Activated CD4-positive, alpha-beta T cell treated with anti-CD3 and anti-CD28 coated beads, Interleukin-2, amount 50 U/mL, for 4 hours (primary cell): ENCODE results near the gene ZFP1.
"Not testable (repeated sequence)": the region's sequence is repeated elsewhere in the genome, so short reads cannot be mapped to it uniquely, and the experiment has no call there.

Source experiments
- DNase-seq, 2 experiments: peaks; one replicate each; pipeline ENCODE4 v3.0.0-alpha.2; 2020

The ZFP1 gene

DNA sequence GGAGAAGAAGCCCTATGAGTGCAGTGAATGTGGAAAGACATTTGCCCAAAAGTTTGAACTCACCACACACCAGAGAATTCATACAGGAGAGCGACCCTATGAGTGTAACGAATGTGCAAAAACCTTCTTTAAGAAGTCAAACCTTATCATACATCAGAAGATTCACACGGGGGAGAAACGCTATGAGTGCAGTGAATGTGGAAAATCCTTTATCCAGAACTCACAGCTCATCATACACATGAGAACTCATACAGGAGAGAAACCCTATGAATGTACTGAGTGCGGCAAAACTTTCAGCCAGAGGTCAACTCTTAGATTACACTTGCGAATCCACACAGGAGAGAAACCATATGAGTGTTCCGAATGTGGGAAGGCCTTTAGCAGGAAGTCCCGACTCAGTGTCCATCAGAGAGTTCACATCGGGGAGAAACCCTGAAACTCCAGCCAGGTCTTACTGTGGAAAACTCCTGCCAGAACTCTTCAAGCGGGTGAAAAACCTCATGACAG is 21.6 kb downstream of the ZFP1 start:
- no peak for DNase-seq

DNA sequence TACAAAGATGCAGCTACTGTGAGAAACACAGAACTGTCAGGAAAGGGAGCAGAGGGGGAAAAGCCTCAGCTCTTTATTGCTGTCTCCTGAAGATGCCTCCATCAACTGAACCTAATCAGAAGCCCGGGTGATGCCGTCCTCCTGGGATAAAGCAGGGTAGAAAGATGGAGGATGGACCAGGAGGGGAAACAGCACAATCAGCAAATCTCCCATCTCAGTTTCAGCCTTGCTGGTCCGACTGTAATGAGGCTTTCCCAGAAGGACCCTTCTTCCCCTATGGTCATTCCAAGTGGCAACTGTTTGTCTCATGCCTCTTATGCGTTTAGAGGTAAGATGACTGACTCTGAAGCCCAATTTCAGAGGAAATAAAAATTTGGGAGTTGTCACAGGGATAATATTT is 24.3 kb downstream of the ZFP1 start:
- no peak for DNase-seq

DNA sequence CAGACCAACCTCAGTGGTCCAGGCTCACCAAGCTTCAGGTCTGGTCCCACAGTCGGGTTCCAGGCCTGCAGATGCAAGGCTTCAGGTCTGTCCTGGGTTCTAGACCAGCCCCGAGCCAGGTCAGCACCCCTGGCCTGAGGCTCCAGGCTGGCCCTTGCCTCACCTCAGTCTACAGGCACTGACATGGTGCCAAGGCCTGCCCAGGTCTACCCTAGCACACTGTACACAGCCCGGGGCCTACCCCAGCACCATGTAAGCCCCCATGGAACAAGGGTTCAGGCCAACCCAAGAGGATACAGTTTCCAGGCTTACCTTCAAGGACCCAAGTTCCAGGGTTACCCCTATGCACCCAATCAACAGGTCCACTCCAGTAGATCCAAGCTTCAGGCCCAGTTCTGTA is 26.8 kb downstream of the ZFP1 start:
- no peak for DNase-seq

DNA sequence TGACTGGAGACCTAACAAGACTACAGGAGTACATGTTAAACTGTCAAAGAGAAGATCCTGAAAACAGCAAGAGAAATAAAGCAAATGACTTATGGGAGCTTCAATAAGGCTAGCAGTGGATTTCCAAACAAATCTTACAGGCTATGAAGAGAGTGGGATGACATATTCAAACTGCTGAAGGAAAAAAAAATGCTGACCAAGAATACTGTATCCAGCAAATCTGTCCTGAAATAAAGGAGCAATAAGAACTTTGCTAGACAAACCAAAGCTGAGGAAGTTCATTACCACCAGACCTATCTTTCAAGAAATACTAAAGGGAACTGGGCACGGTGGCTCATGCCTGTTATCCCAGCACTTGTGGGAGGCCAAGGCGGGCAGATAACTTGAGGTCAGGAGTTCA is 28.6 kb downstream of the ZFP1 start:
- DNase-seq: no peak

DNA sequence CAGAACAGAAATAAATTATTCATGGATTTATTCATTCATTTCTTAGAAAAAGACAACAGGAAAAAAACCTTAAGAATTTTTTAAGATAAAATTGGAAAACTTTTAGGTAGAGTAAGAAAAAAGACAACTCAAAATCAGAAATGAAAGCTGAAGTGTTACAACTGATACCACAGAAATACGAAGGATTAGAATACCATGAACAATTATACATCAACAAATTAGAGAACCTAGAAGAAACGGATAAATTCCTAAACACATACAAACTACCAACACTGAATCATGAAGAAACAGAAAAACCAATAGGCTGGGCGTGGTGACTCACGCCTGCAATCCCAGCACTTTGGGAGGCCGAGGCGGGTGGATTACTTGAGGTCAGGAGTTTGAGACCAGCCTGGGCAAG is 30.9 kb downstream of the ZFP1 start:
- no peak for DNase-seq

DNA sequence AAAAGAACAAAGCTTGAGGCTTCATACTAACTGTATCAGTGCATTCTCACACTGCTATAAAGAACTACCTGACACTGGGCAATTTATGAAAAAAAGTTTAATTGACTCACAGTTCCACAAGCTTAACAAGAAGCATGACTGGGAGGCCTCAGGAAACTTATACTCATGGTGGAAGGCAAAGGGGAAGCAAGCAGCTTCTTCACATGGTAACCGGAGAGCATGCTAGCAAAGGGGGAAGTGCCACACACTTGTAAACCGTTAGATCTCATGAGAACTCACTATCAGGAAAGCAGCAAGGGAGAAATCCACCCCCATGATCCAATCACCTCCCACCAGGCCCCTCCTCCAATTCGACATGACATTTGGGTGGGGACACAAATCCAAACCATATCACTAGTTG is 33.3 kb downstream of the ZFP1 start:
- DNase-seq: no peak

DNA sequence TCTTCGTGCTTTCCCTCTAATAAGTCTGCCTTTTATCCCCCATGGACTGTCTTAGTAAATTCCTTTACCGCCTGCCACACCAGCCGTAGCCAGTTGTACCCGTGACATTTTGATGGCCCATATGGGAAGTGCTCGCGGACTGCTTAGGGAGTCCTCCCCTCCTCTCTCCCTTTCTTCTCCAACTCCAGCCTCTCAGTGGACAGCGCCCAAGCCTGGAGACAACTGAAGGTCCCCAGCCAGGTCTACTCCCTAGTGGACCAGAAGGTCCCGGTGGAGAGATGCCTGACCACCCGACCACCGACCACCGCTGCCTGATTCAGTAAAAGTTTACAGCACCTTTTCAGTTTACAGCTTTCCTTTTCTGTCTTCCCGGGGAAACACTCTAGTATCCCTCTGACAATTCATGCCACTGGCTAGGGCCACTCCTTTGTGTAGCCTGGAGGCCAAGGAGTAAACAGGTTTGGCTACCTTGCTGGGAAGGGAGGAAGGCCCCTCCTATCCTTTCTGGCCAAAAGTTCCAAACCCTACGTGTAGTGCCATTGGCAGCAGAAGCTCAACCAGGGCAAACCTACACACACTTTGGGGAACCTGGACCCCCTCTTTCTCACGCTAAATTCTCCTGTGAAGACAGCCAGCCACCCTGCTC is 40.6 kb downstream of the ZFP1 start:
- DNase-seq: no peak

DNA sequence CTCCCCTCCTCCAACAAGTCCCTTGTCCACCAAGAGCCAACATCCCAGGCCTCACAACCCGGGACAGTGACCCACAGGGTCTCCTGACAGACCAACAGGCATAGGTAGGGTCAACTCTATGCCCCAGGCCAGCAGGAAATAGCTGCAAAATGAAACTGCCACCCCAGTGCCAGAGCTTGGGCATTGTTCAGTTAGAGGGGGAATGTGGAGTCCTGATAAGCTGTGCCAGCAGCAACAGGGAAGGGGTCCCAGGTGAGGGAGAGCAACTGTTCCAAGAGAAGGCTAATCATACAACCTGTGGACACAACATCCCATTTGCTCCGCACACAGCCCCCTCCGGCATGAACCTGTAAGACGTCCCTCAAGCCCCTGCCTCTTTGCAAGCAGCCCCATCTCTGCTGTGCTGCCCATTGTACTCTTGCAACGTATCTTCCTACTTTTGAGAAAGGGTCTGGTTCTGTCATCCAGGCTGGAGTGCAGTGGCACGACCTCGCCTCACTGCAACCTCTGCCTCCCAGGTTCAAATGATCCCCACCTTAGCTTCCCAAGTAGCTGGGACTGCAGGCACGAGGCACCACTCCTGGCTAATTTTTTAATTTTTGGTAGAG is 41.4 kb downstream of the ZFP1 start:
- DNase-seq: no peak

DNA sequence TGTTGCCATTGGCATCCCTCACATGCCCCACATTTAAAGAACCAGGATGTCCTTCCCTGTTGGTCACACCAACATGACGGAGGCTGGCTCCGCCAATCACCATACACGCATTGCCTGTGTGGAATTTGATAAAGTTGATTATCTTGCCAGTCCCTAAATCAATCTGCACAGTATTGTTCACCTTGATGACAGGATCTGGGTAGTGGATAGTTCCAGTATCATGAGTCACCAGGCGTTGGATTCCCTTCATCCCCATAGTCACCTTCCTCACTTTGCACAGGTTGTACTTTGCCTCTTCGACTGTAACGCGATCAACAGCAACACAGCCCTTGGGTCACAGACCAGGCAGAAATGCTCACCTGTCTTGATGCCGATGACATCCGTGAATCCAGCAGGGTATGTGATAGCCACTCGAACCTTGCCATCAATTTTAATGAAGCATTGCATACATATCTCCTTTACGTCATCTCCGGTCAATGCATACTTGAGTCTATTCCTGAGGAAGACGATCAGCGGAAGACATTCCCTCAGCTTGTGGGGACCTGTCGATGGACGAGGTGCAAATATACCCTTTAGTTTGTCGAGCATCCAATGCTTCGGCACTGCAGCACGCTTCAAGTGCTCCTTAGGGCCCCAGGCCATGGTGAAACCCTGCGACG is 44.4 kb downstream of the ZFP1 start:
- no peak for DNase-seq

DNA sequence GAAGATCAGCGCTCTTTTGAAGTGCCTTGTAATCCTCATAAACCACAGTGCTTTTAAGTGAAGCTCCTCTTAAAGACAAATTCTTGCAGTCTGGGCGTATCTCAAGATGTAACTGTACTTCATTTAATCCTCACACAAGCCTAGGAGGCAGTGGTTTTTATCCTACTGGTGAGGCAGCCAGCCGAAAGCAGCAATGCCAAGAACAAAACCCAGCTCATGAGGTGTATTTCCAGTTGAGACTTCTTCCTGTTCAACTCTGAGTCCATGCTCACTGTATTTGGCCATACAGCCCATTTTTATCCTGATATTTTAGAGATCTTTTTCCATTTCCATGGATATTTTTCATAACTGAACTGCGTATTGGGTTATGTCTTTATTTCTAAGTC is 44.9 kb downstream of the ZFP1 start:
- no peak for DNase-seq

DNA sequence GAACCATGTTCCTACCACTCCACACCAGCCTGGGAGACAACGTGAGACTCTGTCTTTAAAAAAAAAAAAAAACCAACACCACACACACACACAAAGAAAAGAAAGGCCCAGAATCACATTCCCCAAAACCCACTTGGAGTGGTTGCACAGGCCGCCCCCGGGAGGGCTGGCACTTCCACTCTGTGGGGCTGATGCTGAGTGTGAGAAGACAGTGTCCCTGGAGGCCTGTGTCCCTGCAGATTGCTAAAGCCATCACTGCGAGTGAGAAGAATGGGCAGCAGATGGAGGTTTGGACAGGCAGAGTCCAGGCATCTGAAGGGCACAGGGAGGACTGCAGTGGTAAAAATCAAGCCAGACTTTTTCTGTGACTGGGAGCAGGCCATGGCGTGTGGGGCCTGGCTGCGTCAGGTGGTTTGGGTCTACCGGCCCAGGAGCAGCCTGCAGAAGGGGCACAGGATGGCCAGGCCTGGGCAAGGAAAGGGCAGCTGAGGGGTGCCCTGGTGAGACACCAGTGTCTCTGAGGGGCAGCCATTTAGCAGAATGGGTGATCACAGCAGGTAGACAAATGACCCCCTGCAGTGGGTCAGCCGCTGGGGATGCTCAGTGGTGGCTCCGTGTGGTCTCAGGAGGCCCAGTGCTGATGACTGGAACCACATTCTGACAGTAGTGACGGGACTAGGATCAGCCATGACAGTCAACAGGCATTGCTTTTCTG is 45.6 kb downstream of the ZFP1 start:
- no peak for DNase-seq

DNA sequence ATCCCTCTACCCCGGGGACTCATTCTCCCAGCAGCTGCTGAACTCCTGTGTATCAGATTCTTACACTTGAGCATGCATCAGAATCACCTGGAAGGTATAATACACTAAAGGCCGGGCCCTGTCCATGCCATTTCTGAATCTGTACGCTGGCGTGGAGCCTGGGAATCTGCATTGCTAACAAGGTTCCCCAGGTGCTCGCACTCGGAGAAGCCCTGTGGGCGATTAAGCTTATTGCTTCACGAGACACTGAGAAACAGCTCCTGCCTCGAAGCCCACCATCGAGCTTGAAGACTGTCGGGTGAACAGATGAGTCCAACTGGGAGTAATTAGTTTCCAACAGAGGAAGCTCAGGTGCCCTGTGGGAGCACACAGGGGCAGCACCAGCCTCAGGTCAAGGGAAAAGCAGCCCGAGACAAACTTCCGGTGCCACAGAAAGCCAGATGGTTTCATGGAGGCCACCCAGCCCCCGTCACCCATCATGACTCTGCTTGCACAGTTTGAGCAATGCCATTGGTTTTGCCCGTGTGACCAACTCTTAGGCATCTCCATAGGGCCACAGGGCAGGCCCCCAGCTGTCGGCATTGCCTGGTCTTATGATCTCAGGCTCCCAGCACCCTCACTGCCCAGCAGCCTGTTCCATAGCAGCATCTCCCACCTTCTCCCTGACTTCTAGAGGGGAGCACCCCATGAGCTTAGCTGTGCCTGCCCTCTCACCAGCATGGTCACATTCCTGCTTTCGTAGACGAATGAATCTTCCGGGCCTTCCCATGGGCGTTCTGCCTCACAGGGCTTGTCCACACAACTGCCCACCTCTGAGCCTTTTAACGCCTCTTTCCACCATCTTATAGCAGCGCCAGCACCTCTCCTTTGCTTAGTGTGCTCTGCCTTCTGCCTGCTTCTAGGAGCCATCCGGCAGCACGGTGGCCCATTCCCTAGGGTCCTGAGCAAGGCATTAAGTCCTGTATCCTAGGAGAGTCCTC is 47.8 kb downstream of the ZFP1 start:
- no peak for DNase-seq

DNA sequence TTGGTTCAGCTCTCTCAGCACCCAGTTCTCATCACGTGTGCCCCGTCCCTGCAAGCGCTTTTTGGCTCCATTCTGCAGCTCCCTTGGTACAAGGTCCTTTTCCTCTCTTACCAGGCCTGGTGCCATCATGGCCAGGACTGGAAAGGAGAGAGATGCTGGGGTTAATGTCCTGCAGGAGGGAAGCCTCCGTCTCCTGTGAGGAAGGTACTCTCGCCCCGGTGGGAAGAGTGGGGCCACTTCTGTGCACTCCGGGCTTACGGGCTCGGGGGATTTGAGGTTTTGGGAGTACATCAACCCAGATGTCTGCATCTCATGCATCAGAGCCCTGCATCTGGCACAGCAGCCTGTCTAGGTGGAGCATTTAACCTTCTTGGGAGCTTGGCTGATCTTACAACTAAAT is 48.5 kb downstream of the ZFP1 start:
- no peak for DNase-seq

DNA sequence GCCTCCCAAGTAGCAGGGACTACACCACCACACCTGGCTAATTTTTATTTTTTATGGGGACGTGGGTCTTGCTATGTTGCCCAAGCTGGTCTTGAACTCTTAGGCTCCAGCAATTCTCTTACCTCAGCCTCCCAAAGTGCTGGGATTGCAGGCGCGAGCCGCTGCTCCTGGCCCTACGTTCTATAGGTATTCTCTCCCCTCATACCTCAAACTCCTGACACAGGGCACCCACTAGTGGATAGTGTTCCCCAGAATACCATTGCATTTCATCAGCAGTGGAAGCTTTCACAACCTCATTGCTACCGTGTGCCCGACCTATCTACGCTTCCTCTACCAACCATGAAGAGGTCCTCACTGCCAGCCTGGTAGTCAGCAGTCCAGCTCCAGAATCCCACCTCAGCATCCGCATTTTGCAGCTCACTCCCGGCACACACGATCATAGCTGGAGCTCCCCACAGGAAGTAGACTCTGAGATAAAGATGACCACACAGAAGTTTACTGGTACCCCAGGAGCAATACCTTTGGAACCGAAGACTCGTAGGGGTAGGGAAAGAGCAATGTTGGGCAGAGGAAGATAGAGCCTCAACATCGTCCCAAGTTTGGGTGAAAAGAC is 49.3 kb downstream of the ZFP1 start:
- DNase-seq: no peak

DNA sequence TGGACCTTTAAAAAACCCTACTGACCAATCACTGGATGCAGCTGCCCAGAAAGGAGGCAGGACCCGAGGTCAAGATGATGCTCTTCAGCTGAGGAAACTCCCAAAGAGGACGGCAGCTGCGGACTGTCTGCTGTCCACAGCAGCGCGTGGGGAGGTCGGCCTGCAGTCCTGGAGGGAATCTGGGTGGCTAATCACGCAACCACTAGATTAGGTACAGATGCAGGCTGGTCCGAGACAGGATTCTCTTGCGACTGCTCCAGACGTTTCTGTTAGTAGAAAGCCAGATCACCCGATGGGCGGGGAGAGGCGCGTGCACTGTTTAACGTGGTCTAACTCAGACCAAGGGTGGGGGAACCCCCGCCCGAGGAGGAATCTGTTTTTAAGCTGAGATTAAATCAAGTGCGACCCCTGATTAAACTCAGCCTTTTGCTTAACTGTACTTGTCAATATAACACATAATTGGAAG is 49.8 kb downstream of the ZFP1 start:
- DNase-seq: no peak

DNA sequence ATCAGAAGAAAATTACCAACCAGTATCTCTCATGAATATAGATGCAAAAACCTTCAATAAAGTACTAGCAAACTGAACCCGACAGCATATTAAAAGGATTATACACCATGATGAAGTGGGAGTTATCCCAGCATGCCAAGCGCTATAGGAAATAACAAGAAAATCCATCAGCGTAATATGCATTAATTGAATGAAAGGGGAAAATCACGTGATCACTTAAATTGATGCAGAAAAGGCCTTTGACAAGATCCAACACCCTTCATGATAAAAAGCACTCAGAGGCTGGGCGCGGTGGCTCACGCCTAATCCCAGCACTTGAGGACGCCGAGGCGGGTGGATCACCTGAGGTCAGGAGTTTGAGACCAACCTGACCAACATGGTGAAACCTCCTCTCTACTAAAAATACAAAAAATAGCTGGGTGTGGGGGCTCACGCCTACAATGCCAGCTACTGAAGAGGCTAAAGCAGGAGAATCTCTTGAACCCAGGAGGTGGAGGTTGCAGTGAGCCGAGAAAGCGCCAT is 53.8 kb downstream of the ZFP1 start:
- no peak for DNase-seq

DNA sequence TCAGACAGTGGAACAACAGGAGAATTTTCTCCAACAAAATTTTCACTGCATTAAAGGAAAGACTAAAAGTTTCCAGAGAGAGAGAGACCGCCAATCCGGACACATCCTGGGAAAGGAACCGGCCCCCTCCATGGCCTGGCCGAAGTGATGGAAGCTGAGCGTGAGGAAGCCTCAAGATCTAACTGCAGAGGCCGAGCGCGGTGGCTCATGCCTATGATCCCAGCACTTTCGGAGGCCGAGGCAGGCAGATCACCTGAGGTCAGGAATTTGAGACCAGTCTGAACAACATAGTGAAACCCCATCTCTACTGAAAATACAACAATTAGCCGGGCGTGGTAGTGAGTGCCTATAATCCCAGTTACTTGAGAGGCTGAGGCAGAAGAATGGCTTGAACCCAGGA is 54.8 kb downstream of the ZFP1 start:
- DNase-seq: no peak

DNA sequence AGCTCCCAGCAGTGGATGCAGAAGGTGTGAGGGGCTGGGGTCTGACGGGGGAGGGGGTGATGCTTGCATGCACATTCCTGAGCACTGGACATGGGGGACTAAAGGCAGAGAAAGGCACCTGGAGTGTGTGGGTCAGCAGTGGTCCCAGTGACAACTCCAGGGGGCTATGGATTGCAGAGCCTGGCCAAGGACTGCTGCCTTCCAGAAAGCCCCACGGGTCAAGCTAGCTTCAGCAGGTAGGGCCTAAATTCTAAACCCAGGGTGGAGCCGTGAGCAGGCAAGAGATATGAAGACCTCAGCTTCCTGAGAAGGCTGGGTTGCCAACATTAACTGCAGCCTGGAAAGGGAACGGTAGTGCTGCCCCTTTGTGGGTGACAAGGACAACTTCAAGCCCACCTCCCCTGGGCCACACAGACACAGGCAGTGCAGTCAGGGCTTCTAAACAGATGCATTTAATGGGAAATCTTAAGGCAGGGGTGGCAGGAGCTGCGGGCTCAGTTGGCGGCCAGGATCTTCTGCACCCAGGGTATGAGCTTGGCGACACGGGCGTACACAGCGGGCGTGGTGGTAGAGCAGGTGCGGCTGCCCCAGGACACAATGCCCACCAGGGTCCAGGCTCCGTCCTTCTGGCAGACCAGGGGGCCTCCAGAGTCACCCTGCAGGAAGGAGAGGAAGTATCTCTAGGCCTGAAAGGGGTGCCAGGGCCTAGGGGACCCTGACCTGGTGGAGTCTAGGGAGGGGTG is 55.5 kb downstream of the ZFP1 start:
- DNase-seq: no peak

DNA sequence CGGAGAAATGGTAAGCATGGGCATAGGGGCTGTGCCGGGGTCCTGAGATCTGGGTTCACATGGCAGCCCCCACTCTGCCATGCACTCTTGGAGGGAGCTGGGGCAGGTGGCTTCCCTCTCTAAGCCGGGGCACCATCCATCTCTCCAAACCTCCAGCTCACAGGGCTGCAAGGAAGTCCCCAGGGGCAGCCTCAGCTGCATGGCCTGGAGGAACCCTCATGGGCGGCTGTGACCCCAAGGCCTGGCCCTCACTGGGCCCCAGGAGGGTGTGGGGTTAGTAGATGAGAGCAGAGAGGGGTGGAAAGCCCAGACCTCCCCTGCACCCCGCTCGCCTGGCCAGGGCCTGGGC is 56.1 kb downstream of the ZFP1 start:
- DNase-seq: no peak

DNA sequence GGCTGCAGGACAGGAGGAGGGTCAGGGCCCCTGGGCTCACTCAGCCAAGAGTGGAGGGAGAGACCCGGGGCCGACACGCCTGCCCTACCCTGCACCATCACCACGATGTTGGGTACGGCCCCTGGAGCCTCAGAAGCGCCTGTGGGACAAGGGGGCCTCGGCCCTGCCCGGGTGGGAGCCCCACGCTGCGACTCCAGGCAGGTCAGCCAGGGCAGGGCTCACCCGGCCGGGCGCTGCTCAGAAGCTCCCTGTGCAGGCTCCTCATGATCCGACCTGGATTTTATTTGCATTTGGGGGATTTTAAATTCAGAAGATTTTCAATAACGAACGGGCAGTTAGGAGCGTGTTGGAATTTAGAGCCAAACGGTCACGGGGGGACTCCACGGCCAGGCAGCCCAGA is 56.6 kb downstream of the ZFP1 start:
- DNase-seq: not testable (repeated sequence)

DNA sequence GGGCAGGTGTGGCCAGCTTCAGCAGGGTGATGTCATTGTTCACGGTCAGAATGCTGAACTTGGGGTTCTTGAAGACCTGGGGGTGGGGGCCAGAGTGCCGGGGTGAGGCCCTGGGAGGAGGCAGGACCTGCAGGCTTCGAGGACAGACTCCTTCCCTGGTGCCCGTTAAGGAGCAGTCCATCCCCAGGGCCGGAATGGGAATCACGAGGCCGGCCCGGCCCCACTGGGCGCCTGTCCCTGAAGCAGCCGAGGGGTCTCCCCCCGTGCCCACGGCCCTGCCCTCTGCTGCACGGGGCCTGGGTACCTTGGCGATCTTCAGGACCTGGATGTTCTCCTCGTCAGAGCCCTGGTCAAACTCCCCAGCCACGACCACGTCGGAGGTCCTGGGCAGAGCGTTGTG is 57.1 kb downstream of the ZFP1 start:
- DNase-seq: not testable (repeated sequence)
